ENCODE data around the gene GLOD5. TPM values are rescaled to one million over a fixed set of nuclear protein-coding genes. Genes with fewer than 3 reads are reported as not detected.

GLOD5 gene
- total RNA-seq, 4 donors from 2014 or later, result not detected

GRCh38 chrX:48753708-48754228, 7.8 kb upstream of the GLOD5 start:
- H3K4me3 ChIP-seq, result no peak overlapping the region
- H3K4me1 ChIP-seq, result no peaks in the 10 kb centered on the region
- intact Hi-C loops (cut with DNase I), result no loop called here
- no peaks in the 10 kb centered on the region for H3K36me3 ChIP-seq
- WGBS, 2 donors, result 52 to 70% methylated on average over 5 to 6 of the region's 8 CpGs
- no peaks in the 10 kb centered on the region for H3K27me3 ChIP-seq
- no peak for DNase-seq
- no peaks in the 10 kb centered on the region for H3K9me3 ChIP-seq
- no peak overlapping the region for H3K27ac ChIP-seq
- TF ChIP-seq CTCF (IDR thresholded peaks at IDR 0.05) (no peak), POLR2A (IDR thresholded peaks at IDR 0.05) (no peak)

- Histone ChIP-seq H3K4me3 (no peak overlapping the region), H3K27me3 (no peaks in the 10 kb centered on the region), H3K4me1 (no peaks in the 10 kb centered on the region), H3K9me3 (no peaks in the 10 kb centered on the region), H3K27ac (no peak overlapping the region), H3K36me3 (no peaks in the 10 kb centered on the region)
- TF ChIP-seq POLR2A (IDR thresholded peaks at IDR 0.05), result no peak
- TF ChIP-seq CTCF (IDR thresholded peaks at IDR 0.05), result no peak
- intact Hi-C loops (cut with DNase I), result no loop called here
- 40 to 79% methylated on average over 1 to 4 of the region's 8 CpGs for WGBS, 2 donors
- DNase-seq, result no peak
Measured at GRCh38 chrX:48754238-48754637, 7.3 kb upstream of the GLOD5 start.

GRCh38 chrX:48769230-48769629, 7.7 kb downstream of the GLOD5 start:
- H3K27ac ChIP-seq, result no peak overlapping the region
- WGBS, 2 donors, result 77 to 82% methylated on average over 6 of the region's 6 CpGs
- no peaks in the 10 kb centered on the region for H3K4me1 ChIP-seq
- intact Hi-C loops (cut with DNase I), result no loop called here
- no peaks in the 10 kb centered on the region for H3K9me3 ChIP-seq
- TF ChIP-seq POLR2A (IDR thresholded peaks at IDR 0.05) (no peak), CTCF (IDR thresholded peaks at IDR 0.05) (no peak)
- DNase-seq, result no peak
- H3K27me3 ChIP-seq, result peaks cover 0 to 2% (median 0%) of the 10 kb centered on the region in 4 donors
- H3K4me3 ChIP-seq, result no peak overlapping the region
- H3K36me3 ChIP-seq, result no peaks in the 10 kb centered on the region

GRCh38 chrX:48770296-48770695, 8.7 kb downstream of the GLOD5 start:
- intact Hi-C loops (cut with DNase I), result no loop called here
- no peaks in the 10 kb centered on the region for H3K9me3 ChIP-seq
- no peak overlapping the region for H3K27ac ChIP-seq
- no peaks in the 10 kb centered on the region for H3K36me3 ChIP-seq
- WGBS, 2 donors, result 74 to 77% methylated on average over 5 to 6 of the region's 6 CpGs
- no peaks in the 10 kb centered on the region for H3K4me1 ChIP-seq
- DNase-seq, result no peak
- peaks cover 0 to 2% (median 0%) of the 10 kb centered on the region in 4 donors for H3K27me3 ChIP-seq
- no peak overlapping the region for H3K4me3 ChIP-seq
- no peak for TF ChIP-seq CTCF (IDR thresholded peaks at IDR 0.05)
- no peak for TF ChIP-seq POLR2A (IDR thresholded peaks at IDR 0.05)

GRCh38 chrX:48772602-48773001, 11.1 kb downstream of the GLOD5 start:
- Histone ChIP-seq H3K9me3 (no peaks in the 10 kb centered on the region), H3K4me3 (no peak overlapping the region), H3K27ac (no peak overlapping the region), H3K36me3 (no peaks in the 10 kb centered on the region), H3K27me3 (peaks cover 0 to 2% (median 0%) of the 10 kb centered on the region in 4 donors), H3K4me1 (no peaks in the 10 kb centered on the region)
- WGBS, 2 donors, result 72 to 91% methylated on average over 6 of the region's 6 CpGs
- DNase-seq, result no peak
- intact Hi-C loops (cut with DNase I), result no loop called here
- no peak for TF ChIP-seq CTCF (IDR thresholded peaks at IDR 0.05)
- no peak for TF ChIP-seq POLR2A (IDR thresholded peaks at IDR 0.05)

Data from esophagus squamous epithelium (tissue), 5 donors.